Measurements from ENCODE around the gene NCKAP5.

DNA sequence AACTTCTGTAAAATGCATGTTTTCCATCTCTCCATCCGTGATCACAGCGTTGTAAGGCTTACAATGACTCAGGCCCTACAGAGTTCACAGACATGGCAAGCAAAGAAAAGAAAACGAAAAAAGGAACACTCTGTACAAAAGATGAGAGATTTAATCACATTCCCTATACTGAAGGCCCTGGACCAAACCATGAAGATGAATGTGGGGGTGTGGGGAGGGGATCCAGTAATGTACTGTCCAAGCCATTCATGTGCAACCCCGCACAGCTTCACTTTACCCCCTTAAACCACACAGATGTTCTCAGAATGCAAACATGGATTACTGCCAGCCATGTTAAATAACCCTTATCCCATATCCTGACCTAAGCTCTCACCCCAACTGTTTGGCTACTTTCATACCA, 391.1 kb downstream of the NCKAP5 start:
- TF ChIP-seq, protein P1, sequence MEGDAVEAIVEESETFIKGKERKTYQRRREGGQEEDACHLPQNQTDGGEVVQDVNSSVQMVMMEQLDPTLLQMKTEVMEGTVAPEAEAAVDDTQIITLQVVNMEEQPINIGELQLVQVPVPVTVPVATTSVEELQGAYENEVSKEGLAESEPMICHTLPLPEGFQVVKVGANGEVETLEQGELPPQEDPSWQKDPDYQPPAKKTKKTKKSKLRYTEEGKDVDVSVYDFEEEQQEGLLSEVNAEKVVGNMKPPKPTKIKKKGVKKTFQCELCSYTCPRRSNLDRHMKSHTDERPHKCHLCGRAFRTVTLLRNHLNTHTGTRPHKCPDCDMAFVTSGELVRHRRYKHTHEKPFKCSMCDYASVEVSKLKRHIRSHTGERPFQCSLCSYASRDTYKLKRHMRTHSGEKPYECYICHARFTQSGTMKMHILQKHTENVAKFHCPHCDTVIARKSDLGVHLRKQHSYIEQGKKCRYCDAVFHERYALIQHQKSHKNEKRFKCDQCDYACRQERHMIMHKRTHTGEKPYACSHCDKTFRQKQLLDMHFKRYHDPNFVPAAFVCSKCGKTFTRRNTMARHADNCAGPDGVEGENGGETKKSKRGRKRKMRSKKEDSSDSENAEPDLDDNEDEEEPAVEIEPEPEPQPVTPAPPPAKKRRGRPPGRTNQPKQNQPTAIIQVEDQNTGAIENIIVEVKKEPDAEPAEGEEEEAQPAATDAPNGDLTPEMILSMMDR (IDR thresholded peaks at IDR 0.05; ENCODE audit: borderline replicate concordance, extremely low read depth, low read length, poor library complexity, severe bottlenecking), result no peak
- no peak for TF ChIP-seq EZH2 (IDR thresholded peaks at IDR 0.05; ENCODE audit: borderline replicate concordance, low read depth, low read length, severe bottlenecking)

Measured in DND-41 (cell line).